ENCODE results near the gene MDK. TPM values are rescaled to one million over a fixed set of nuclear protein-coding genes. Genes with fewer than 3 reads are reported as not detected.

MDK gene
- total RNA-seq, 1 donor, result 11.7 TPM

- TF ChIP-seq CTCF (IDR thresholded peaks at IDR 0.05; ENCODE audit: insufficient read depth, low read depth, low read length), result no peak
- DNase-seq (ENCODE audit: low read depth), result no peak
- H3K4me3 ChIP-seq (ENCODE audit: low read depth, low read length), result no peak overlapping the region
Measured at GRCh38 chr11:46404476-46405017, 23.1 kb downstream of the MDK start.

GRCh38 chr11:46407635-46408034, 26.2 kb downstream of the MDK start:
- TF ChIP-seq CTCF (IDR thresholded peaks at IDR 0.05; ENCODE audit: insufficient read depth, low read depth, low read length), result no peak
- H3K4me3 ChIP-seq (ENCODE audit: low read depth, low read length), result no peak overlapping the region
- DNase-seq (ENCODE audit: low read depth), result no peak

GRCh38 chr11:46408407-46408986, 27.0 kb downstream of the MDK start:
- no peak for TF ChIP-seq CTCF (IDR thresholded peaks at IDR 0.05; ENCODE audit: insufficient read depth, low read depth, low read length)
- no peak for DNase-seq (ENCODE audit: low read depth)
- no peak overlapping the region for H3K4me3 ChIP-seq (ENCODE audit: low read depth, low read length)

GRCh38 chr11:46410021-46410420, 28.6 kb downstream of the MDK start:
- DNase-seq (ENCODE audit: low read depth), result peak; percentile 57
- peak; percentile 50 for TF ChIP-seq CTCF (IDR thresholded peaks at IDR 0.05; ENCODE audit: insufficient read depth, low read depth, low read length)
- no peak overlapping the region for H3K4me3 ChIP-seq (ENCODE audit: low read depth, low read length)

- no peak for TF ChIP-seq CTCF (IDR thresholded peaks at IDR 0.05; ENCODE audit: insufficient read depth, low read depth, low read length)
- H3K4me3 ChIP-seq (ENCODE audit: low read depth, low read length), result no peak overlapping the region
- no peak for DNase-seq (ENCODE audit: low read depth)
Measured at GRCh38 chr11:46413760-46414465, 32.4 kb downstream of the MDK start.

GRCh38 chr11:46414466-46414796, 33.0 kb downstream of the MDK start:
- DNase-seq (ENCODE audit: low read depth), result no peak
- TF ChIP-seq CTCF (IDR thresholded peaks at IDR 0.05; ENCODE audit: insufficient read depth, low read depth, low read length), result no peak
- no peak overlapping the region for H3K4me3 ChIP-seq (ENCODE audit: low read depth, low read length)

All from fibroblast of villous mesenchyme (primary cell).